ENCODE results near the gene TLR6. TPM values are rescaled to one million over a fixed set of nuclear protein-coding genes. Genes with fewer than 3 reads are reported as not detected.

Gene TLR6
- total RNA-seq, 1 experiment from 2014 or later, result 0.11 TPM

DNA sequence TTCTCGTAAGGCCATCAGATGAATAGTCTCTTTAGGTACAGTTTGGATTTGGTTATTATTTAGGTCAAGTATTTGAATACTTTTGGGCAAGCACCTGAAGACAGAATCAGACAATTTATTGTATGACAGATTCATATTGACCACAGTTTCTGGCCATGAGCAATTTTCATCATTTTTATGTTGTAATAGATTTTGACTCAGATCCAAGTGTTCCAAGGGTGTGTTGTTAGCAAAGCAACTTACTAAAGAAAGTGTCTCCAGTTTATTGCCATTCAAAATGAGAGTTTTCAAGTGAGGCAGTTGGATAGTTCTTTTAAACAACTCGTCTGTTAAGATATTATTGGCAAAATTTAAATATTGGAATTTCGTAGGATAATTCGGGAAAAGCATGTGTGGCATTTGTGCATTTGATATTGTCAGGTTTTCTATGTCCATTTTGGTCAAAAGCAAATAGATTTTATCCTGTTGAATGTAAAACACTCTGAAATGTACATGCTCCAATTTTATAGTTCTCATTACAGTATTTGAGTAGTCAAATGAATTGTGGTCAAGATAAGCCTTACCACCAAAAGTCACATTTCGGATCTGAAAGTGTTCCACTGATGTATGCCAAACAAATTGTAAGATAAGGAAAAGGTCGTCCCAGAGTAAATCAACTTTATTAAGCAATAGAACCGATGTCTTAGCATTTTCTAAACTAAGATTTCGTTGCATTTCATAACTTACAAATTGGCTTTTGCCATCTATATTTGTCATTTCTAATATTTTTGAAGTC is 82.2 kb downstream of the TLR6 start (continued):
- TF ChIP-seq, protein P1, sequence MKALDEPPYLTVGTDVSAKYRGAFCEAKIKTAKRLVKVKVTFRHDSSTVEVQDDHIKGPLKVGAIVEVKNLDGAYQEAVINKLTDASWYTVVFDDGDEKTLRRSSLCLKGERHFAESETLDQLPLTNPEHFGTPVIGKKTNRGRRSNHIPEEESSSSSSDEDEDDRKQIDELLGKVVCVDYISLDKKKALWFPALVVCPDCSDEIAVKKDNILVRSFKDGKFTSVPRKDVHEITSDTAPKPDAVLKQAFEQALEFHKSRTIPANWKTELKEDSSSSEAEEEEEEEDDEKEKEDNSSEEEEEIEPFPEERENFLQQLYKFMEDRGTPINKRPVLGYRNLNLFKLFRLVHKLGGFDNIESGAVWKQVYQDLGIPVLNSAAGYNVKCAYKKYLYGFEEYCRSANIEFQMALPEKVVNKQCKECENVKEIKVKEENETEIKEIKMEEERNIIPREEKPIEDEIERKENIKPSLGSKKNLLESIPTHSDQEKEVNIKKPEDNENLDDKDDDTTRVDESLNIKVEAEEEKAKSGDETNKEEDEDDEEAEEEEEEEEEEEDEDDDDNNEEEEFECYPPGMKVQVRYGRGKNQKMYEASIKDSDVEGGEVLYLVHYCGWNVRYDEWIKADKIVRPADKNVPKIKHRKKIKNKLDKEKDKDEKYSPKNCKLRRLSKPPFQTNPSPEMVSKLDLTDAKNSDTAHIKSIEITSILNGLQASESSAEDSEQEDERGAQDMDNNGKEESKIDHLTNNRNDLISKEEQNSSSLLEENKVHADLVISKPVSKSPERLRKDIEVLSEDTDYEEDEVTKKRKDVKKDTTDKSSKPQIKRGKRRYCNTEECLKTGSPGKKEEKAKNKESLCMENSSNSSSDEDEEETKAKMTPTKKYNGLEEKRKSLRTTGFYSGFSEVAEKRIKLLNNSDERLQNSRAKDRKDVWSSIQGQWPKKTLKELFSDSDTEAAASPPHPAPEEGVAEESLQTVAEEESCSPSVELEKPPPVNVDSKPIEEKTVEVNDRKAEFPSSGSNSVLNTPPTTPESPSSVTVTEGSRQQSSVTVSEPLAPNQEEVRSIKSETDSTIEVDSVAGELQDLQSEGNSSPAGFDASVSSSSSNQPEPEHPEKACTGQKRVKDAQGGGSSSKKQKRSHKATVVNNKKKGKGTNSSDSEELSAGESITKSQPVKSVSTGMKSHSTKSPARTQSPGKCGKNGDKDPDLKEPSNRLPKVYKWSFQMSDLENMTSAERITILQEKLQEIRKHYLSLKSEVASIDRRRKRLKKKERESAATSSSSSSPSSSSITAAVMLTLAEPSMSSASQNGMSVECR (CRISPR knock-in tag; IDR thresholded peaks at IDR 0.05; ENCODE audit: borderline replicate concordance), result no peak
- TF ChIP-seq ZNF138 (CRISPR knock-in tag; conservative IDR thresholded peaks at IDR 0.05), result no peak
- TF ChIP-seq KAT7 (CRISPR knock-in tag; IDR thresholded peaks at IDR 0.05; ENCODE audit: borderline replicate concordance), result no peak
- TF ChIP-seq, protein P2, sequence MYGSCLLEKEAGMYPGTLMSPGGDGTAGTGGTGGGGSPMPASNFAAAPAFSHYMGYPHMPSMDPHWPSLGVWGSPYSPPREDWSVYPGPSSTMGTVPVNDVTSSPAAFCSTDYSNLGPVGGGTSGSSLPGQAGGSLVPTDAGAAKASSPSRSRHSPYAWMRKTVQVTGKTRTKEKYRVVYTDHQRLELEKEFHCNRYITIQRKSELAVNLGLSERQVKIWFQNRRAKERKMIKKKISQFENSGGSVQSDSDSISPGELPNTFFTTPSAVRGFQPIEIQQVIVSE (CRISPR knock-in tag; IDR thresholded peaks at IDR 0.05; ENCODE audit: borderline replicate concordance), result no peak
- no peak for TF ChIP-seq MXD4 (CRISPR knock-in tag; IDR thresholded peaks at IDR 0.05; ENCODE audit: borderline replicate concordance)
- TF ChIP-seq, protein P3, sequence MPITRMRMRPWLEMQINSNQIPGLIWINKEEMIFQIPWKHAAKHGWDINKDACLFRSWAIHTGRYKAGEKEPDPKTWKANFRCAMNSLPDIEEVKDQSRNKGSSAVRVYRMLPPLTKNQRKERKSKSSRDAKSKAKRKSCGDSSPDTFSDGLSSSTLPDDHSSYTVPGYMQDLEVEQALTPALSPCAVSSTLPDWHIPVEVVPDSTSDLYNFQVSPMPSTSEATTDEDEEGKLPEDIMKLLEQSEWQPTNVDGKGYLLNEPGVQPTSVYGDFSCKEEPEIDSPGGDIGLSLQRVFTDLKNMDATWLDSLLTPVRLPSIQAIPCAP (CRISPR knock-in tag; IDR thresholded peaks at IDR 0.05), result no peak
- TF ChIP-seq SP1 (CRISPR knock-in tag; conservative IDR thresholded peaks at IDR 0.05), result no peak
- no peak for TF ChIP-seq MYBL2 (CRISPR knock-in tag; IDR thresholded peaks at IDR 0.05)
- TF ChIP-seq E2F1 (CRISPR knock-in tag; IDR thresholded peaks at IDR 0.05), result no peak
- TF ChIP-seq ATF6 (CRISPR knock-in tag; IDR thresholded peaks at IDR 0.05), result no peak
- TF ChIP-seq, protein P4, sequence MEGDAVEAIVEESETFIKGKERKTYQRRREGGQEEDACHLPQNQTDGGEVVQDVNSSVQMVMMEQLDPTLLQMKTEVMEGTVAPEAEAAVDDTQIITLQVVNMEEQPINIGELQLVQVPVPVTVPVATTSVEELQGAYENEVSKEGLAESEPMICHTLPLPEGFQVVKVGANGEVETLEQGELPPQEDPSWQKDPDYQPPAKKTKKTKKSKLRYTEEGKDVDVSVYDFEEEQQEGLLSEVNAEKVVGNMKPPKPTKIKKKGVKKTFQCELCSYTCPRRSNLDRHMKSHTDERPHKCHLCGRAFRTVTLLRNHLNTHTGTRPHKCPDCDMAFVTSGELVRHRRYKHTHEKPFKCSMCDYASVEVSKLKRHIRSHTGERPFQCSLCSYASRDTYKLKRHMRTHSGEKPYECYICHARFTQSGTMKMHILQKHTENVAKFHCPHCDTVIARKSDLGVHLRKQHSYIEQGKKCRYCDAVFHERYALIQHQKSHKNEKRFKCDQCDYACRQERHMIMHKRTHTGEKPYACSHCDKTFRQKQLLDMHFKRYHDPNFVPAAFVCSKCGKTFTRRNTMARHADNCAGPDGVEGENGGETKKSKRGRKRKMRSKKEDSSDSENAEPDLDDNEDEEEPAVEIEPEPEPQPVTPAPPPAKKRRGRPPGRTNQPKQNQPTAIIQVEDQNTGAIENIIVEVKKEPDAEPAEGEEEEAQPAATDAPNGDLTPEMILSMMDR (IDR thresholded peaks at IDR 0.05), result no peak

Small RNA genes within 50 kb of the gene (microRNA-seq; reads per million reads assigned to microRNA genes)
- gene MIR574 (ENCODE audit: borderline number of aligned reads), result 25.5 reads per million, percentile 43 among the genes with 10 or more reads in this experiment

Other genes with a start within 250 kb of the TLR6 start
- gene KLF3, start 192.6 kb downstream of the TLR6 start, total RNA-seq (2021), result 15.5 to 16.8 TPM (median 16.4 TPM) in 3 replicates
- gene TLR10, start 73.8 kb downstream of the TLR6 start, total RNA-seq (2021), result 0.30 TPM in 1 of 3 replicates, not detected in the others
- 0.28 to 0.34 TPM in 2 of 3 replicates, not detected in the other for gene TLR1, start 52.0 kb downstream of the TLR6 start, total RNA-seq (2021)
- gene FAM114A1, start 11.0 kb upstream of the TLR6 start, total RNA-seq (2021), result 13.8 to 17.6 TPM (median 15.7 TPM) in 3 replicates
- 0.24 TPM in 1 of 3 replicates, not detected in the others for gene TMEM156, start 175.6 kb upstream of the TLR6 start, total RNA-seq (2021)
- gene KLHL5, start 205.4 kb upstream of the TLR6 start, total RNA-seq (2021), result 18.9 to 21.9 TPM (median 21.1 TPM) in 3 replicates